Ishikawa (cell line): ENCODE results near the gene GRIP2.

Experiments used
- CEBPB ChIP-seq: IDR thresholded peaks from 2 replicates; pipeline ENCODE4 v1.6.1; 2012
- CREB1 ChIP-seq: IDR thresholded peaks from 2 replicates; pipeline ENCODE4 v1.6.1; 2012; ENCODE audit warnings: low read depth
- EGR1 ChIP-seq: IDR thresholded peaks from 2 replicates; pipeline ENCODE4 v1.6.1; 2012
- FOXM1 ChIP-seq: IDR thresholded peaks from 2 replicates; pipeline ENCODE4 v1.6.1; 2012; ENCODE audit warnings: low read depth, borderline replicate concordance
- NFIC ChIP-seq: IDR thresholded peaks from 2 replicates; pipeline ENCODE4 v1.6.1; 2012
- RAD21 ChIP-seq: IDR thresholded peaks from 2 replicates; pipeline ENCODE4 v1.6.1; 2012; ENCODE audit warnings: low read depth
- TAF1 ChIP-seq: IDR thresholded peaks from 2 replicates; pipeline ENCODE4 v1.6.1; 2012; ENCODE audit warnings: low read depth, mild to moderate bottlenecking
- TCF12 ChIP-seq: IDR thresholded peaks from 2 replicates; pipeline ENCODE4 v1.6.1; 2012; ENCODE audit warnings: low read depth
- YY1 ChIP-seq: IDR thresholded peaks from 2 replicates; pipeline ENCODE4 v1.6.1; 2012; ENCODE audit warnings: low read depth
- TF ChIP-seq, protein P1 (sequence below): IDR thresholded peaks from 2 replicates; pipeline ENCODE4 v1.6.1; 2012
- TF ChIP-seq, protein P2 (sequence below): IDR thresholded peaks from 2 replicates; pipeline ENCODE4 v1.6.1; 2012; ENCODE audit warnings: low read depth, mild to moderate bottlenecking
- TF ChIP-seq, protein P3 (sequence below): IDR thresholded peaks from 2 replicates; pipeline ENCODE4 v1.6.1; 2012

DNA sequence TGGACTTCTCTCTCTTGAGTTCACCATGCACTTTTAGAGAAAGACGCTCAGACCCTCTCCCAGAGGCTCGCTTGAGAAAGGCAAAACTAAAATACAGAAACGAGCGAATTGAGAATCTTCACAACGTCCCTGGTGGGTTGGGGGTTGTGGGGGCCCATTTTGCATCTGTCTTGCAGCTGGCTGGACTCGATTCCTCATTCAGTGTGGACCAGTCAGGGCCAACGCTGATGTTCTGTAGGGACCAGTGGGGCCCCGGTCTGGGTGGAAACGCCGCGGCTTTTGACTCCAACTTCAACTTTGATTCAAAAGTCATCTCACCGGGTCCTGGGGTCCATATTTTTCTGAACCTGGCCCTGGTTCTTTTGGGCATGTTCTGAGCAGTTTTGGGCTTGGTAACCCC, 69.7 kb downstream of the GRIP2 start:
- TF ChIP-seq, protein P1, sequence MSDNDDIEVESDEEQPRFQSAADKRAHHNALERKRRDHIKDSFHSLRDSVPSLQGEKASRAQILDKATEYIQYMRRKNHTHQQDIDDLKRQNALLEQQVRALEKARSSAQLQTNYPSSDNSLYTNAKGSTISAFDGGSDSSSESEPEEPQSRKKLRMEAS: no peak
- TF ChIP-seq RAD21: no peak
- TF ChIP-seq TAF1: no peak
- TF ChIP-seq, protein P2, sequence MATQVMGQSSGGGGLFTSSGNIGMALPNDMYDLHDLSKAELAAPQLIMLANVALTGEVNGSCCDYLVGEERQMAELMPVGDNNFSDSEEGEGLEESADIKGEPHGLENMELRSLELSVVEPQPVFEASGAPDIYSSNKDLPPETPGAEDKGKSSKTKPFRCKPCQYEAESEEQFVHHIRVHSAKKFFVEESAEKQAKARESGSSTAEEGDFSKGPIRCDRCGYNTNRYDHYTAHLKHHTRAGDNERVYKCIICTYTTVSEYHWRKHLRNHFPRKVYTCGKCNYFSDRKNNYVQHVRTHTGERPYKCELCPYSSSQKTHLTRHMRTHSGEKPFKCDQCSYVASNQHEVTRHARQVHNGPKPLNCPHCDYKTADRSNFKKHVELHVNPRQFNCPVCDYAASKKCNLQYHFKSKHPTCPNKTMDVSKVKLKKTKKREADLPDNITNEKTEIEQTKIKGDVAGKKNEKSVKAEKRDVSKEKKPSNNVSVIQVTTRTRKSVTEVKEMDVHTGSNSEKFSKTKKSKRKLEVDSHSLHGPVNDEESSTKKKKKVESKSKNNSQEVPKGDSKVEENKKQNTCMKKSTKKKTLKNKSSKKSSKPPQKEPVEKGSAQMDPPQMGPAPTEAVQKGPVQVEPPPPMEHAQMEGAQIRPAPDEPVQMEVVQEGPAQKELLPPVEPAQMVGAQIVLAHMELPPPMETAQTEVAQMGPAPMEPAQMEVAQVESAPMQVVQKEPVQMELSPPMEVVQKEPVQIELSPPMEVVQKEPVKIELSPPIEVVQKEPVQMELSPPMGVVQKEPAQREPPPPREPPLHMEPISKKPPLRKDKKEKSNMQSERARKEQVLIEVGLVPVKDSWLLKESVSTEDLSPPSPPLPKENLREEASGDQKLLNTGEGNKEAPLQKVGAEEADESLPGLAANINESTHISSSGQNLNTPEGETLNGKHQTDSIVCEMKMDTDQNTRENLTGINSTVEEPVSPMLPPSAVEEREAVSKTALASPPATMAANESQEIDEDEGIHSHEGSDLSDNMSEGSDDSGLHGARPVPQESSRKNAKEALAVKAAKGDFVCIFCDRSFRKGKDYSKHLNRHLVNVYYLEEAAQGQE: no peak
- TF ChIP-seq YY1: no peak
- TF ChIP-seq TCF12: no peak
- no peak for TF ChIP-seq CREB1
- no peak for TF ChIP-seq CEBPB
- TF ChIP-seq NFIC: no peak
- TF ChIP-seq EGR1: no peak
- TF ChIP-seq, protein P3, sequence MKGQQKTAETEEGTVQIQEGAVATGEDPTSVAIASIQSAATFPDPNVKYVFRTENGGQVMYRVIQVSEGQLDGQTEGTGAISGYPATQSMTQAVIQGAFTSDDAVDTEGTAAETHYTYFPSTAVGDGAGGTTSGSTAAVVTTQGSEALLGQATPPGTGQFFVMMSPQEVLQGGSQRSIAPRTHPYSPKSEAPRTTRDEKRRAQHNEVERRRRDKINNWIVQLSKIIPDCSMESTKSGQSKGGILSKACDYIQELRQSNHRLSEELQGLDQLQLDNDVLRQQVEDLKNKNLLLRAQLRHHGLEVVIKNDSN: no peak
- no peak for TF ChIP-seq FOXM1
